ENCODE data around the gene ECSIT.
"Not testable (repeated sequence)": the region's sequence is repeated elsewhere in the genome, so short reads cannot be mapped to it uniquely, and the experiment has no call there.

The ECSIT gene

GRCh38 chr19:11479090-11479897 is 49.6 kb downstream of the ECSIT start:
- TF ChIP-seq PAX5 (IDR thresholded peaks at IDR 0.05; ENCODE audit: insufficient read depth, low read length, severe bottlenecking) (no peak), POU2F2 (IDR thresholded peaks at IDR 0.05; ENCODE audit: low read depth, low read length) (no peak), POLR2A (IDR thresholded peaks at IDR 0.05; ENCODE audit: low read depth, low read length) (no peak), SPI1 (IDR thresholded peaks at IDR 0.05; ENCODE audit: low read depth, low read length) (no peak), POLR2AphosphoS5 (IDR thresholded peaks at IDR 0.05; ENCODE audit: low read depth, low read length) (no peak), TAF1 (IDR thresholded peaks at IDR 0.05; ENCODE audit: low read depth, low read length) (no peak)
- FAIRE-seq: no peak
- DNase-seq (ENCODE audit: insufficient read length, low spot score): no peak

GRCh38 chr19:11478167-11479089 is 50.5 kb downstream of the ECSIT start:
- no peak for FAIRE-seq
- TF ChIP-seq POLR2A (IDR thresholded peaks at IDR 0.05; ENCODE audit: low read depth, low read length) (no peak), SPI1 (IDR thresholded peaks at IDR 0.05; ENCODE audit: low read depth, low read length) (peak; percentile 83), POU2F2 (IDR thresholded peaks at IDR 0.05; ENCODE audit: low read depth, low read length) (no peak), POLR2AphosphoS5 (IDR thresholded peaks at IDR 0.05; ENCODE audit: low read depth, low read length) (no peak), PAX5 (IDR thresholded peaks at IDR 0.05; ENCODE audit: insufficient read depth, low read length, severe bottlenecking) (no peak), TAF1 (IDR thresholded peaks at IDR 0.05; ENCODE audit: low read depth, low read length) (no peak)
- no peak for DNase-seq (ENCODE audit: insufficient read length, low spot score)

- TF ChIP-seq TAF1 (IDR thresholded peaks at IDR 0.05; ENCODE audit: low read depth, low read length) (no peak), POLR2A (IDR thresholded peaks at IDR 0.05; ENCODE audit: low read depth, low read length) (no peak), PAX5 (IDR thresholded peaks at IDR 0.05; ENCODE audit: insufficient read depth, low read length, severe bottlenecking) (no peak), POLR2AphosphoS5 (IDR thresholded peaks at IDR 0.05; ENCODE audit: low read depth, low read length) (no peak), SPI1 (IDR thresholded peaks at IDR 0.05; ENCODE audit: low read depth, low read length) (no peak), POU2F2 (IDR thresholded peaks at IDR 0.05; ENCODE audit: low read depth, low read length) (no peak)
- FAIRE-seq: no peak
- no peak for DNase-seq (ENCODE audit: insufficient read length, low spot score)
These were observed 53.1 kb downstream of the ECSIT start for GRCh38 chr19:11475861-11476260.

- not testable (repeated sequence) for FAIRE-seq
These were observed 53.6 kb downstream of the ECSIT start for GRCh38 chr19:11475343-11475742.

DNA sequence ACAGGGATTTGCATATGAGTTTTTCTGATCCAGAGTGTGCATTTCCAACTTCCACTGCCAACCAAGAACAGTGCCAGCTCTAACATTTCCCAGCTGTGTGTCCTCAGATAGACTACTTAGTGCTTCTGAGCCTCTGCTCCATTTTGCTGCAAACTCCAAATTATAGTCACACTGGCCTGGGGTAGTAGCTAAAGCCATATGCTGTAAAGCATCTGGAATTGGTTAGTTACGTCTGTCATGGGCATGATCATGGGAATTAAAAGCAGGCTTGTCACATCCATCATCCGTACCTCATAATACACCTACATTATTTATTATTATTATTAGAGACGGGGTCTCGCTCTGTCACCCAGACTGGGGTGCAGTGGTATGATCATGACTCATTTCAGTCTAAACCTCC is 55.2 kb downstream of the ECSIT start:
- no peak for DNase-seq (ENCODE audit: insufficient read length, low spot score)
- TF ChIP-seq SPI1 (IDR thresholded peaks at IDR 0.05; ENCODE audit: low read depth, low read length) (no peak), PAX5 (IDR thresholded peaks at IDR 0.05; ENCODE audit: insufficient read depth, low read length, severe bottlenecking) (no peak), TAF1 (IDR thresholded peaks at IDR 0.05; ENCODE audit: low read depth, low read length) (no peak), POLR2A (IDR thresholded peaks at IDR 0.05; ENCODE audit: low read depth, low read length) (no peak), POLR2AphosphoS5 (IDR thresholded peaks at IDR 0.05; ENCODE audit: low read depth, low read length) (no peak)
- FAIRE-seq: no peak

More at GRCh38 chr19:11475343-11475742, 53.6 kb downstream of the ECSIT start:
- DNase-seq (ENCODE audit: insufficient read length, low spot score): not testable (repeated sequence)

GRCh38 chr19:11468266-11468845 is 60.6 kb downstream of the ECSIT start:
- not testable (repeated sequence) for DNase-seq (ENCODE audit: insufficient read length, low spot score); FAIRE-seq

DNA sequence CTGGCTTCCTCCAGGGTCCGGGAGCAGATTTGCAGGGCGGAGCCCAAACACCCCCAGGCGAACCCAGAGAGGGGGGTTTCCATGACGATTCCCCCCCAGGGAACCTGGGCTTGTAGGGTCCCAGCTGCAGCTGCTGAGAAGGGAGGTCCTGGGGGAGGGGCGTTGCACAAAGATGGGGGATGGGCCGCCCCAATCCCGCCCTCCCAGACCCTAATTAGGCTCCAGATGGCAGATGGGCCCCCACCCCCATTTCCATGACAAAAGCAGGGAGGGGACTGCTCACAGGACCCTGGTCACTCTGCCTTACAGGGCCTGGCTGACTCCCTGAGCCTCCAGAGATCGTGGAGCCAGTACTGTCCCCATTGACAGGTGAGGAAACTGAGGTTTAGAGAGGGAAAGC is 63.3 kb downstream of the ECSIT start:
- FAIRE-seq (no peak), DNase-seq (ENCODE audit: insufficient read length, low spot score) (peak; percentile 1)
- no peak for TF ChIP-seq POU2F2 (IDR thresholded peaks at IDR 0.05; ENCODE audit: low read depth, low read length)
- no peak for TF ChIP-seq POLR2AphosphoS5 (IDR thresholded peaks at IDR 0.05; ENCODE audit: low read depth, low read length)
- no peak for TF ChIP-seq TAF1 (IDR thresholded peaks at IDR 0.05; ENCODE audit: low read depth, low read length)
- no peak for TF ChIP-seq PAX5 (IDR thresholded peaks at IDR 0.05; ENCODE audit: insufficient read depth, low read length, severe bottlenecking)
- no peak for TF ChIP-seq SPI1 (IDR thresholded peaks at IDR 0.05; ENCODE audit: low read depth, low read length)
- no peak for TF ChIP-seq POLR2A (IDR thresholded peaks at IDR 0.05; ENCODE audit: low read depth, low read length)

- FAIRE-seq: peak; percentile 98
- no peak for DNase-seq (ENCODE audit: insufficient read length, low spot score)
- no peak for TF ChIP-seq PAX5 (IDR thresholded peaks at IDR 0.05; ENCODE audit: insufficient read depth, low read length, severe bottlenecking)
- TF ChIP-seq TAF1 (IDR thresholded peaks at IDR 0.05; ENCODE audit: low read depth, low read length): no peak
- no peak for TF ChIP-seq POLR2A (IDR thresholded peaks at IDR 0.05; ENCODE audit: low read depth, low read length)
- no peak for TF ChIP-seq POU2F2 (IDR thresholded peaks at IDR 0.05; ENCODE audit: low read depth, low read length)
These were observed 64.3 kb downstream of the ECSIT start for GRCh38 chr19:11464333-11465265.

GRCh38 chr19:11463391-11463790 is 65.5 kb downstream of the ECSIT start:
- TF ChIP-seq POLR2A (IDR thresholded peaks at IDR 0.05; ENCODE audit: low read depth, low read length): no peak
- FAIRE-seq (no peak), DNase-seq (ENCODE audit: insufficient read length, low spot score) (peak; percentile 7)
